Mucosa of descending colon (tissue), 3 donors: ENCODE results near the gene CREB5. TPM values are rescaled to one million over a fixed set of nuclear protein-coding genes. Genes with fewer than 3 reads are reported as not detected.

Source experiments
- ATAC-seq: fragments of 200-7000 bp; cut with Tn5 transposase; one replicate; pipeline ENCODE4 v1.9.1; 2020; ENCODE audit warnings: mild to moderate bottlenecking, moderate library complexity
- DNase-seq, 3 donors: peaks; one replicate each; pipeline ENCODE4 v3.0.0-alpha.2; 2020
- H3K36me3 ChIP-seq: fragments of 200-600 bp; one replicate; pipeline ENCODE4 v1.8.0; 2021; ENCODE audit warnings: low read depth, mild to moderate bottlenecking
- H3K4me1 ChIP-seq: fragments of 200-600 bp; one replicate; pipeline ENCODE4 v1.8.0; 2021; ENCODE audit warnings: low read depth, mild to moderate bottlenecking
- H3K4me3 ChIP-seq: fragments of 200-600 bp; one replicate; pipeline ENCODE4 v1.8.0; 2021; ENCODE audit warnings: mild to moderate bottlenecking
- H3K9me3 ChIP-seq: fragments of 200-600 bp; one replicate; pipeline ENCODE4 v1.8.0; 2021; ENCODE audit warnings: mild to moderate bottlenecking
- CTCF ChIP-seq: fragments of 200-600 bp; IDR thresholded peaks from one replicate; pipeline ENCODE4 v1.8.0; 2022; ENCODE audit warnings: antibody characterized with exemption, mild to moderate bottlenecking
- intact Hi-C, 2 donors: fragments of 100-400 bp; cut with DNase I in 1 of 2; cut with micrococcal nuclease in 1 of 2; formaldehyde crosslinking; loops; one replicate each; pipeline versions ENCODE4 v1.11.0 to v1.11.1; 2022; cut with DNase I, micrococcal nuclease
- total RNA-seq, 3 donors: library from RNA; stranded (reverse); fragmentation: NEBNext Ultra II Directional in 2 of 3; extraction: Animal tissue kit (Norgen Biotek cat#: 25700) in 2 of 3; gene quantifications; one replicate each; pipeline versions ENCODE4 v1.2.1 to v1.2.4, GENCODE V29; 2021 to 2023
- donor health status: DM: no; HTN: no; CAD: no; lungs with moderate emphysema.
- donor health status: DM: no; HTN: no; CAD: no.
- donor health status: DM: no; HTN: yes; CAD: no.

The CREB5 gene
- total RNA-seq, 3 donors from 2014 or later, result 0.61 to 5.4 (median 1.9) TPM

- H3K4me1 ChIP-seq, result peaks cover 7% of the 10 kb centered on the region
- ATAC-seq (no peak), DNase-seq (no peak)
- no peak for TF ChIP-seq CTCF
- no peaks in the 10 kb centered on the region for H3K36me3 ChIP-seq
- no peaks in the 10 kb centered on the region for H3K9me3 ChIP-seq
- no peak overlapping the region for H3K4me3 ChIP-seq
- intact Hi-C loops, result no loop called here
These were observed 364.3 kb downstream of the CREB5 start for GRCh38 chr7:28776463-28777157.

- intact Hi-C loops, result no loop called here
- Histone ChIP-seq H3K9me3 (no peaks in the 10 kb centered on the region), H3K4me3 (no peak overlapping the region), H3K36me3 (no peaks in the 10 kb centered on the region), H3K4me1 (peaks cover 7% of the 10 kb centered on the region)
- no peak for DNase-seq
- no peak for TF ChIP-seq CTCF
- ATAC-seq, result no peak
These were observed 366.5 kb downstream of the CREB5 start for GRCh38 chr7:28778786-28779185.

GRCh38 chr7:28779954-28780353 lies 367.6 kb downstream of the CREB5 start:
- ATAC-seq, result no peak

GRCh38 chr7:28782362-28782761 lies 370.0 kb downstream of the CREB5 start:
- Histone ChIP-seq H3K4me1 (no peaks in the 10 kb centered on the region), H3K4me3 (no peak overlapping the region), H3K9me3 (no peaks in the 10 kb centered on the region), H3K36me3 (no peaks in the 10 kb centered on the region)
- TF ChIP-seq CTCF, result no peak
- DNase-seq, result no peak
- intact Hi-C loops, result no loop called here
- no peak for ATAC-seq

More at GRCh38 chr7:28779954-28780353, 367.6 kb downstream of the CREB5 start:
- Histone ChIP-seq H3K4me1 (no peaks in the 10 kb centered on the region), H3K9me3 (no peaks in the 10 kb centered on the region), H3K4me3 (no peak overlapping the region), H3K36me3 (no peaks in the 10 kb centered on the region)
- DNase-seq, result no peak
- no peak for TF ChIP-seq CTCF
- intact Hi-C loops, result no loop called here

- H3K4me3 ChIP-seq, result no peak overlapping the region
- ATAC-seq (no peak), DNase-seq (no peak)
- H3K4me1 ChIP-seq, result no peaks in the 10 kb centered on the region
- no peaks in the 10 kb centered on the region for H3K9me3 ChIP-seq
- no peak for TF ChIP-seq CTCF
- intact Hi-C loops, result no loop called here
- H3K36me3 ChIP-seq, result no peaks in the 10 kb centered on the region
These were observed 372.0 kb downstream of the CREB5 start for GRCh38 chr7:28784171-28784902.
